ENCODE results near the gene PRR20E.

The PRR20E gene

GRCh38 chr13:57191667-57192066 is 24.7 kb downstream of the PRR20E start:
- H3K4me3 ChIP-seq (ENCODE audit: low read depth, low read length), result no peak overlapping the region
- TF ChIP-seq CTCF (conservative IDR thresholded peaks at IDR 0.05; ENCODE audit: low read depth, low read length), result no peak
- DNase-seq (ENCODE audit: low read depth), result no peak

- TF ChIP-seq CTCF (conservative IDR thresholded peaks at IDR 0.05; ENCODE audit: low read depth, low read length), result no peak
- DNase-seq (ENCODE audit: low read depth), result no peak
- no peak overlapping the region for H3K4me3 ChIP-seq (ENCODE audit: low read depth, low read length)
Measured at GRCh38 chr13:57212989-57213388, 46.0 kb downstream of the PRR20E start.
